OCI-LY3 (cell line): ENCODE results near the gene LCE7A.

Source experiments
- H2AFZ ChIP-seq: fragments of 200-600, 300-600 bp; shearing (Covaris generic); 2 replicates; pipeline ENCODE4 v1.6.0; 2014; ENCODE audit warnings: antibody characterized with exemption, low read depth, low read length
- H3K27ac ChIP-seq: fragments of 200-600, 300-600 bp; sonication (generic); 2 replicates; pipeline ENCODE4 v1.5.1; 2014; ENCODE audit warnings: mild to moderate bottlenecking, low read length, moderate library complexity, mixed read lengths
- H3K27me3 ChIP-seq: fragments of 200-600, 300-600 bp; sonication (generic); 2 replicates; pipeline ENCODE4 v1.6.1; 2014; ENCODE audit warnings: low read depth, low read length, mixed read lengths
- H3K36me3 ChIP-seq: fragments of 200-600, 300-600 bp; sonication (generic); replicated peaks from 2 replicates; pipeline ENCODE3; 2014; ENCODE audit warnings: low read depth, low read length, mixed read lengths
- H3K4me1 ChIP-seq: fragments of 300-600, 200-600 bp; sonication (generic); 2 replicates; pipeline ENCODE4 v1.6.1; 2014; ENCODE audit warnings: low read length, mixed read lengths
- H3K4me2 ChIP-seq: fragments of 200-600, 300-600 bp; sonication (generic); 2 replicates; pipeline ENCODE4 v1.6.1; 2014; ENCODE audit warnings: low read length, mixed read lengths
- H3K4me3 ChIP-seq: fragments of 300-600, 200-600 bp; sonication (generic); 2 replicates; pipeline ENCODE4 v1.5.1; 2014; ENCODE audit warnings: antibody characterized with exemption, mild to moderate bottlenecking, low read length, moderate library complexity
- H3K79me2 ChIP-seq: fragments of 300-600, 200-600 bp; shearing (Covaris generic); 2 replicates; pipeline ENCODE4 v1.6.1; 2014; ENCODE audit warnings: mild to moderate bottlenecking, low read length, mixed read lengths
- H3K9ac ChIP-seq: fragments of 300-600, 200-600 bp; shearing (Covaris generic); 2 replicates; pipeline ENCODE4 v1.6.0; 2014; ENCODE audit warnings: mild to moderate bottlenecking, low read length, moderate library complexity
- H3K9me3 ChIP-seq: fragments of 200-600, 300-600 bp; shearing (Covaris generic); 2 replicates; pipeline ENCODE4 v1.6.1; 2014; ENCODE audit warnings: low read length, mixed read lengths; ENCODE audit not compliant: insufficient read depth
- H4K20me1 ChIP-seq: fragments of 200-600, 300-600 bp; sonication (generic); 2 replicates; pipeline ENCODE4 v1.6.1; 2016; ENCODE audit warnings: low read length, mixed read lengths; ENCODE audit not compliant: insufficient read depth
- CTCF ChIP-seq: fragments of 200-600, 300-600 bp; sonication (generic); IDR thresholded peaks from 2 replicates; pipeline ENCODE4 v1.5.1; 2014; ENCODE audit warnings: antibody characterized with exemption, low read length, low read depth
- EZH2phosphoT487 ChIP-seq: fragments of 200-600 bp; shearing (Covaris generic); IDR thresholded peaks from 2 replicates; pipeline ENCODE4 v1.6.1; 2018; ENCODE audit warnings: antibody characterized with exemption, mixed run types, low read depth

The LCE7A gene

GRCh38 chr1:152886758-152887409 lies 27.1 kb downstream of the LCE7A start:
- Histone ChIP-seq H3K4me1 (peaks cover 9% of the 10 kb centered on the region), H3K4me2 (no peak overlapping the region), H3K9me3 (no peaks in the 10 kb centered on the region), H3K27me3 (peaks cover 50% of the 10 kb centered on the region), H3K9ac (no peak overlapping the region), H3K4me3 (no peak overlapping the region), H2AFZ (no peak overlapping the region), H3K79me2 (no peaks in the 10 kb centered on the region), H3K27ac (no peak overlapping the region), H4K20me1 (no peaks in the 10 kb centered on the region), H3K36me3 (no peaks in the 10 kb centered on the region)
- TF ChIP-seq EZH2phosphoT487 (no peak), CTCF (no peak)

- Histone ChIP-seq H4K20me1 (no peaks in the 10 kb centered on the region), H3K27ac (no peak overlapping the region), H3K9ac (no peak overlapping the region), H3K4me3 (no peak overlapping the region), H3K4me2 (no peak overlapping the region), H3K79me2 (no peaks in the 10 kb centered on the region), H3K4me1 (peaks cover 9% of the 10 kb centered on the region), H3K27me3 (peaks cover 61% of the 10 kb centered on the region), H3K9me3 (no peaks in the 10 kb centered on the region), H3K36me3 (no peaks in the 10 kb centered on the region), H2AFZ (no peak overlapping the region)
- TF ChIP-seq CTCF (no peak), EZH2phosphoT487 (no peak)
Measured at GRCh38 chr1:152888126-152888525, 28.3 kb downstream of the LCE7A start.

GRCh38 chr1:152899027-152899426 lies 39.2 kb downstream of the LCE7A start:
- H3K9me3 ChIP-seq = no peaks in the 10 kb centered on the region
- no peak overlapping the region for H2AFZ ChIP-seq
- H3K36me3 ChIP-seq = no peaks in the 10 kb centered on the region
- no peak overlapping the region for H3K4me2 ChIP-seq
- no peaks in the 10 kb centered on the region for H3K79me2 ChIP-seq
- H3K4me3 ChIP-seq = no peak overlapping the region
- H3K27me3 ChIP-seq = peaks cover 75% of the 10 kb centered on the region
- no peak overlapping the region for H3K27ac ChIP-seq
- TF ChIP-seq EZH2phosphoT487 (no peak), CTCF (no peak)
- no peaks in the 10 kb centered on the region for H4K20me1 ChIP-seq
- no peak overlapping the region for H3K9ac ChIP-seq
- H3K4me1 ChIP-seq = no peaks in the 10 kb centered on the region

GRCh38 chr1:152899883-152900282 lies 40.1 kb downstream of the LCE7A start:
- no peak overlapping the region for H2AFZ ChIP-seq
- no peak overlapping the region for H3K4me3 ChIP-seq
- TF ChIP-seq EZH2phosphoT487 (no peak), CTCF (no peak)
- H3K27me3 ChIP-seq = peaks cover 75% of the 10 kb centered on the region
- no peaks in the 10 kb centered on the region for H3K4me1 ChIP-seq
- no peak overlapping the region for H3K9ac ChIP-seq
- no peaks in the 10 kb centered on the region for H4K20me1 ChIP-seq
- no peaks in the 10 kb centered on the region for H3K36me3 ChIP-seq
- H3K27ac ChIP-seq = no peak overlapping the region
- H3K9me3 ChIP-seq = no peaks in the 10 kb centered on the region
- no peak overlapping the region for H3K4me2 ChIP-seq
- H3K79me2 ChIP-seq = no peaks in the 10 kb centered on the region
